ENCODE measurements around the gene CD2AP. TPM values are rescaled to one million over a fixed set of nuclear protein-coding genes. Genes with fewer than 3 reads are reported as not detected.

The CD2AP gene
- total and polyA plus RNA-seq, 7 donors: 17.7 to 80.2 (median 21.8) TPM

DNA sequence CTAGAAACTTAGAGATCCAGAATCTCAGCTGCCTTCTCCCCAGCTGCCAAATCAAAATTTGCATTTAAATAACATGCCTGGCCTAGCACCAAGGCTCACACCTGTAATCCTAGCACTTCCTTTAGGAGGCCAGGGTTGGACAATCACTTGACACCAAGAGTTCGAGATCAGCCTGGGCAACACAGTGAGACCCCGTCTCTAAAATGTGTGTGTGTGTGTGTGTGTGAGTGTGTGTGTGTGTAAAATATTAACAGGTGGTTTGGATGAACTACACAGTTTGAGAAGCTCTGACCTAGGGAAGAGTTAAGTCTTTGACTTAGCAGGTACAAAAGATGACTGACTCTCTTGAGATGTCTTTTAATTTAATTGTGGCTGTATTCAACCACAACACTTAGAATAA, 20.2 kb upstream of the CD2AP start:
- DNase-seq: no peak
- intact Hi-C loops (cut with DNase I): no loop called here
- H3K36me3 ChIP-seq: no peaks in the 10 kb centered on the region
- no peak overlapping the region for H3K27ac ChIP-seq
- no peak for TF ChIP-seq EP300 (IDR thresholded peaks at IDR 0.05)
- TF ChIP-seq POLR2A (IDR thresholded peaks at IDR 0.05): no peak
- TF ChIP-seq, protein P1, sequence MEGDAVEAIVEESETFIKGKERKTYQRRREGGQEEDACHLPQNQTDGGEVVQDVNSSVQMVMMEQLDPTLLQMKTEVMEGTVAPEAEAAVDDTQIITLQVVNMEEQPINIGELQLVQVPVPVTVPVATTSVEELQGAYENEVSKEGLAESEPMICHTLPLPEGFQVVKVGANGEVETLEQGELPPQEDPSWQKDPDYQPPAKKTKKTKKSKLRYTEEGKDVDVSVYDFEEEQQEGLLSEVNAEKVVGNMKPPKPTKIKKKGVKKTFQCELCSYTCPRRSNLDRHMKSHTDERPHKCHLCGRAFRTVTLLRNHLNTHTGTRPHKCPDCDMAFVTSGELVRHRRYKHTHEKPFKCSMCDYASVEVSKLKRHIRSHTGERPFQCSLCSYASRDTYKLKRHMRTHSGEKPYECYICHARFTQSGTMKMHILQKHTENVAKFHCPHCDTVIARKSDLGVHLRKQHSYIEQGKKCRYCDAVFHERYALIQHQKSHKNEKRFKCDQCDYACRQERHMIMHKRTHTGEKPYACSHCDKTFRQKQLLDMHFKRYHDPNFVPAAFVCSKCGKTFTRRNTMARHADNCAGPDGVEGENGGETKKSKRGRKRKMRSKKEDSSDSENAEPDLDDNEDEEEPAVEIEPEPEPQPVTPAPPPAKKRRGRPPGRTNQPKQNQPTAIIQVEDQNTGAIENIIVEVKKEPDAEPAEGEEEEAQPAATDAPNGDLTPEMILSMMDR (IDR thresholded peaks at IDR 0.05): no peak
- no peak for TF ChIP-seq POLR2AphosphoS5 (IDR thresholded peaks at IDR 0.05)
- H3K4me3 ChIP-seq: no peak overlapping the region
- H3K9me3 ChIP-seq: no peaks in the 10 kb centered on the region
- H3K4me1 ChIP-seq: no peaks in the 10 kb centered on the region
- H3K27me3 ChIP-seq: no peaks in the 10 kb centered on the region
- 94 to 97% methylated on average over 2 of the region's 2 CpGs for WGBS, 2 donors

DNA sequence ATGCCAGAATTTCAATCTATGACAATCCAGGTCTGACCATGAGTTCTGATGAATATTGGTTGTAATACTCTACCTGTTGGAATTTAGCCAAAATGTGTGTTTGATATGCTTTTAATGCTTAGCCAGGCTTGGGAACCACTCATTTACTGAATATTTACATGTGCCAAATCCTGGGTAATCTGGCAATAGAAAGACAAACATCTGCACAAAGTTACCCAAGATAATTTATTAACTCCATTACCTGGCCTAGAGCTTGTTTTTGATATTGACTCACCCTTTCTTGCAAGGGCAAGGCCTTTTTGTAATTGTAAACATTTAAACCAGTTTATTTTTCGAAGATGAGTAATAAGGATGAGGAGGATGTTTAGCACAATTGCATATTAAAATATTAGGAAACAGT, 13.5 kb upstream of the CD2AP start:
- H3K27me3 ChIP-seq: no peaks in the 10 kb centered on the region
- H3K27ac ChIP-seq: no peak overlapping the region
- no peak for DNase-seq
- no peaks in the 10 kb centered on the region for H3K4me1 ChIP-seq
- no peaks in the 10 kb centered on the region for H3K9me3 ChIP-seq
- no peak overlapping the region for H3K4me3 ChIP-seq
- 15 to 65% methylated on average over 1 of the region's 1 CpG for WGBS, 2 donors
- intact Hi-C loops (cut with DNase I): no loop called here
- no peaks in the 10 kb centered on the region for H3K36me3 ChIP-seq
- TF ChIP-seq POLR2A (IDR thresholded peaks at IDR 0.05) (no peak), EP300 (IDR thresholded peaks at IDR 0.05) (no peak), POLR2AphosphoS5 (IDR thresholded peaks at IDR 0.05) (no peak)
- TF ChIP-seq, protein P1 (IDR thresholded peaks at IDR 0.05): no peak

DNA sequence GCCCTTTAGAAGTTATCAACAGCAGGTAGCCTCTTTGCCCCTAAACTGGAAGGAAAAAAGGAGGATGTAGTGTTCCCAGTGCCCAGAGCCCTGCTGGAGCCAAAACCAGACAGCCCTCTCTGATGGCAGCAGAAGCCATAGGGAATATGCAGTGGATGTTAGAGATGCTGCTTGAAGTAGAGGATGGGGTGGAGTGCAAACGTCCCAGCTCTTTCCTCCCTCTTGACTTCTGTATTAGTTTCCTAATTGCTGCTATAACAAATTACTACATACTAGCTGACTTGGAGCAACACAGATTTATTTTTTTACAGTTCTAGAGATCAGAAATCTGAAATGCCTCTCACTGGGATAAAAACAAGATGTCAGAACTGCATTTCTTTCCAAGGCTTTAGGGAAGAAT, 12.5 kb upstream of the CD2AP start:
- intact Hi-C loops (cut with DNase I): no loop called here
- H3K36me3 ChIP-seq: no peaks in the 10 kb centered on the region
- no peaks in the 10 kb centered on the region for H3K4me1 ChIP-seq
- no peak for TF ChIP-seq POLR2AphosphoS5 (IDR thresholded peaks at IDR 0.05)
- TF ChIP-seq POLR2A (IDR thresholded peaks at IDR 0.05): no peak
- TF ChIP-seq EP300 (IDR thresholded peaks at IDR 0.05): no peak
- TF ChIP-seq, protein P1 (IDR thresholded peaks at IDR 0.05): no peak
- no peak for DNase-seq
- no peak overlapping the region for H3K27ac ChIP-seq
- no peaks in the 10 kb centered on the region for H3K27me3 ChIP-seq
- no peaks in the 10 kb centered on the region for H3K9me3 ChIP-seq
- 65 to 82% methylated on average over 1 of the region's 1 CpG for WGBS, 2 donors
- no peak overlapping the region for H3K4me3 ChIP-seq

DNA sequence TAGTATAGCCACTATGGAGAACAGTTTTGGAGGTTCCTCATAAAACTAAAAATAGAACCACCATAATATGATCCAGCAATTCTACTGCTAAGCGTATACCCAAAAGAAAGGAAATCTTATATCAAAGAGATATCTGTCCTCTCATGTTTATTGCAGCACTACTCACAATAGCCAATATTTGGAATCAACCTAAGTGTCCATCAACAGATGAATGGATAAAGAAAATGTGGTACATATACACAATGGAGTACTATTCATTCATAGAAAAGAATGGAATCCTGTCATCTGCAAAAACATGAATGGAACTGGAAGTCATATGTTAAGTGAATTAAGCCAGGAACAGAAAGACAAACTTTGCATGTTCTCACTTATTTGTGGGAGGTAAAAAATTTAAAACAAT, 5.7 kb upstream of the CD2AP start:
- TF ChIP-seq, protein P1 (IDR thresholded peaks at IDR 0.05): no peak
- TF ChIP-seq POLR2AphosphoS5 (IDR thresholded peaks at IDR 0.05): no peak
- TF ChIP-seq EP300 (IDR thresholded peaks at IDR 0.05): no peak
- TF ChIP-seq POLR2A (IDR thresholded peaks at IDR 0.05): no peak
- 72 to 90% methylated on average over 1 of the region's 1 CpG for WGBS, 2 donors
- Histone ChIP-seq H3K4me1 (peaks cover 0 to 3% (median 0%) of the 10 kb centered on the region in 4 donors), H3K4me3 (no peak overlapping the region), H3K27me3 (no peaks in the 10 kb centered on the region), H3K9me3 (peaks cover 0 to 1% (median 0%) of the 10 kb centered on the region in 4 donors), H3K36me3 (no peaks in the 10 kb centered on the region), H3K27ac (no peak overlapping the region)
- intact Hi-C loops (cut with DNase I): no loop called here
- DNase-seq: no peak

DNA sequence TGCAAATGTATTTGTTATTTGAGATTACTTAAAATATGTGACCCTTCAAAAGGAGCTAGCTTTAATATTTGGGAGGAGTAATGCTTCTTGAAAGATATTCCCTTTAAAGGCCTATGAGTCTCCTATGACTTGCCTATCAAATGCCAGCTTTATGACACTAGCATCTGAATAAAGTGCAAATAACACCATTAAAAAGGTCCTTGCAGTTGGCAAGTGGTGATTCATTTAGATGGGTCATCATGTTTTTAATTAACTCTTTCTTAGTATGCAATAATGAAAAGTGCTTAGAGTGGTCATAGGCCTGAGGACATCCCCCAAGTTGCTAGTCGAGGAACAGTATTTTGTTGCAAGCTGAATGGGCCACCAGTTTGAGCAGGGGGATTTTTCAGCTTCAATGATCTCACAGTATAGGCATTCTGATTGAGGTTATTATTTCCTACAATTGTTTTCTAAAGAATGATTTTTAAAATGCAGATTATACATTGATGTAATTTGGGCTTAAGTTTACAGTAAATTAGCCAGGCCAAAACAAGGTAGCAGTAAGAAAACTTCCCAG, 3.7 kb upstream of the CD2AP start:
- Histone ChIP-seq H3K9me3 (peaks cover 0 to 1% (median 0%) of the 10 kb centered on the region in 4 donors), H3K27me3 (no peaks in the 10 kb centered on the region), H3K4me3 (no peak overlapping the region), H3K36me3 (no peaks in the 10 kb centered on the region), H3K27ac (no peak overlapping the region), H3K4me1 (peaks cover 0 to 5% (median under 1%) of the 10 kb centered on the region in 4 donors)
- TF ChIP-seq POLR2A (IDR thresholded peaks at IDR 0.05) (no peak), POLR2AphosphoS5 (IDR thresholded peaks at IDR 0.05) (no peak), EP300 (IDR thresholded peaks at IDR 0.05) (no peak)
- TF ChIP-seq, protein P1 (IDR thresholded peaks at IDR 0.05): no peak
- 94 to 95% methylated on average over 1 of the region's 1 CpG for WGBS, 2 donors
- no peak for DNase-seq
- intact Hi-C loops (cut with DNase I): no loop called here

Data from sigmoid colon (tissue), 7 donors.